Germinal center (tissue), 1 donor: Measurements from ENCODE around the gene PDIA2.
A peak's percentile ranks its signal among the peaks of the same experiment; 100 is the strongest.
"Not testable (repeated sequence)": the region's sequence is repeated elsewhere in the genome, so short reads cannot be mapped to it uniquely, and the experiment has no call there.

Experiments
- DNase-seq: peaks from one replicate; pipeline ENCODE4 v3.0.0; 2012; ENCODE audit warnings: mixed read lengths, low spot score

Gene PDIA2

GRCh38 chr16:301950-302349, 19.0 kb downstream of the PDIA2 start:
- no peak for DNase-seq

- DNase-seq: no peak
Observed at GRCh38 chr16:303760-304505, 21.0 kb downstream of the PDIA2 start.

DNA sequence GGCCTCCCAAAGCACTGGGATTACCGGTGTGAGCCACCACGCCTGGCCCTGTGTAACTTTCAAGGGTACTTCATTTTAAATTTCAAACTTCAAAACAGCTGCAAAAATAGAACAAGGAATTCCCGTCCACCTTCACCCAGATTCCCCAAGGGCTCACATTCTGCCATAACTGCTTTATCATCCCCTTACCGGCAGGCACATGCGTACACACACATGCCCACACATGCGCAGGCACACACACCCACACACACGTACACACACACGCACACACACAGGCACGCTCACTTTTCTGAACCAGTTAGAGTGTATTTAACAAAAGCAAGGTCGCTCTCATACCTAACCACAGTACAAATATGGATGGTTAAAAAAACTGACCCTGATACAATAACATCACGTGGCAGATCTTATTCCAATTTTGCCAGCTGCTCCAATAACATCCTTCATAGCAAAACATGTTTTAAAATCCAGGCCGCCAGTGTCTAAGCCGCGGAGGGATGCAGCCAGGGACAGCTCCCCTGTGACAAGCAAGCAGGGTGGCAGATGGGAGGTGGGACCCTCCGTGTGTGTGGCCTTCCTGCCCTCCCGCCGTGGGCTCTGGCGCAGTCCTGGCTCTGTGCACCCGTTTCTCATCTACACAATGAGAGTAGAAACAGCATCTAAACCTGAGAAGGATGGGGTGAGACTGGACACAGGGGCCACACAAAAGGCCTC, 23.1 kb downstream of the PDIA2 start:
- DNase-seq: no peak

GRCh38 chr16:306911-307370, 24.0 kb downstream of the PDIA2 start:
- DNase-seq: no peak

DNA sequence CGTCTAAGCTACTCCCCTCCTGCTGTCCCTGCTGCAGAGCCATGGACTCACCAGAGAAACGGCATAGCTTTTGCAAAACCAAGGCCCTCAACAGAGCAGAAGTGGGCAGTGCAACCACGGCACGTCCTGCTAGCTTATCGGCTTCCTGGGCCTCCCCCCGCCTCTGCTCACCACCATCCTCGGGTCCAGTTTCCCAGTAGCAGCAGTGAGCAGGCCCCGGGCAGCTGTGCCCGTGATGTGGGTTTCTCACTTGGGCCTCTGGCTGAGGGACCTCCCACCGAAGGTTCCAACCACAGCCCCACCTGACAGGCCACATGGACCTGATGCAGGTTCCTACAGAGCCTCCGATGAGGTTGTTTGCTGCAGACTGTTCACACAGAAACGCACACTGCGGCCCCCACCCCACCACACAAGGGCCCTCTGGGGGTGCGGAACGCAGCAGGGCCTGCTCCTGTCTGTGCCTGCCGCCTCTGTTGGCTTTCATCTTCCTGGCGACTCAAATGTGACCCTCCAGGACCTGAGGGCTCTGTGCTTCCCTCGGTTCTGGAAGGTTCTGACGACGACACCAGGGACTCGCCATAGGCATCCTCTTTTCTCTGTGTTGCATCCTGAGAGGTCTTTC, 24.8 kb downstream of the PDIA2 start:
- no peak for DNase-seq

DNA sequence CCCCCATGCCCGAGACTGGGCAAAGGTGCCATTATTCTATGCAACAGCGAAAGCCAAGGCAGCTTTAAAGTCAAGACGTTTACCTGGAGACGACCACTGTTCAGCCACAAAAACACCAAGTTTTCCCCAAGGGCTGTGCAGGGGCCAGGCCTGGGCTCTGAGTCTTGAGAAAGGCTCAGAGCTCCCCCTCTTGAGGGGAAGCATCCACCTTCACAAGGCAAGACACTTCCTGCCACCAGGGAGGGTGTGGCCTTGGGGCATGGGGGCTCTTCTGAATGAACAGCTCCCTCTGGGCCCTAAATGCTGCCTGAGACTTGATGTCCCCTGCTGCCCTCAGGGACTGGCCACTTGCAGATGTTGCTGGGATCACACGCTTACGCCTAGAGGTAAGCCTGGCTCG, 26.5 kb downstream of the PDIA2 start:
- no peak for DNase-seq

DNA sequence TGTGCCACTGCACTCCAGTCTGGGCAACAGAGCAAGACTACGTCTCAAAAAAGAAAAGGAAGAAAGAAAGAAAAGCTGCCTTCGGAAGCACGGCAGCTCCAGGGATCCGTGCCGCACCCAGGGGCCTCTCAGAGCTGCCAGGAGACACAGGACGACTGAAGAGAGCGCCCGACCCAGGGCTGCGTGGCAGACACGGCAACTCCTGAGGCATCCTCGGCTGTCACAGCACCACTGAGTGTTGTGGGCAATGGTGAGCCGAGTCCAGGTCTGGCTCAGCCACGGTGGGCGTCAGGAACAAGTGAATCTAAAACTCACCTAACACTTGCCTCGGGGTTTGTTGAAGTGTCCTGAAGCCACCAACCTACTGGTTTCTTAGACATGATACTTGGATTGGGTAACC, 28.8 kb downstream of the PDIA2 start:
- no peak for DNase-seq

DNA sequence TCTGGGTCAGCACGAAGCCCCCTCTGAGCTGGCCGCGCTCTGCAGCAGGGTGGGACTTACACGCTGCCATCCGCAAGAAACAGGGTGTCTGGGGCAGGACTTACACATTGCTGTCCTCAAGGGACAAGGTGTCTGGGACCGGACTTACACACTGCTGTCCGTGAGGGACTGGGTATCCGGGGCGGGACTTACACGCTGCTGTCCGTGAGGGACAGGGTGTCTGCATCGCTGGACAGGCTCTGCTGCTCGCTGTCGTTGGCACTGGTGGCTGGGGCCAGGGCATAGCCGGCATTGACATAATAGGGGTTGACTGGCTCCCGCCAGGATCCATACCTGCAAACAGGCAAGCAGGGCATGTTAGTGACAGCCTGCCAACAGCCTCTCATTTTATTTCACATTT, 31.4 kb downstream of the PDIA2 start:
- DNase-seq: no peak

GRCh38 chr16:314795-315299, 31.9 kb downstream of the PDIA2 start:
- no peak for DNase-seq

DNA sequence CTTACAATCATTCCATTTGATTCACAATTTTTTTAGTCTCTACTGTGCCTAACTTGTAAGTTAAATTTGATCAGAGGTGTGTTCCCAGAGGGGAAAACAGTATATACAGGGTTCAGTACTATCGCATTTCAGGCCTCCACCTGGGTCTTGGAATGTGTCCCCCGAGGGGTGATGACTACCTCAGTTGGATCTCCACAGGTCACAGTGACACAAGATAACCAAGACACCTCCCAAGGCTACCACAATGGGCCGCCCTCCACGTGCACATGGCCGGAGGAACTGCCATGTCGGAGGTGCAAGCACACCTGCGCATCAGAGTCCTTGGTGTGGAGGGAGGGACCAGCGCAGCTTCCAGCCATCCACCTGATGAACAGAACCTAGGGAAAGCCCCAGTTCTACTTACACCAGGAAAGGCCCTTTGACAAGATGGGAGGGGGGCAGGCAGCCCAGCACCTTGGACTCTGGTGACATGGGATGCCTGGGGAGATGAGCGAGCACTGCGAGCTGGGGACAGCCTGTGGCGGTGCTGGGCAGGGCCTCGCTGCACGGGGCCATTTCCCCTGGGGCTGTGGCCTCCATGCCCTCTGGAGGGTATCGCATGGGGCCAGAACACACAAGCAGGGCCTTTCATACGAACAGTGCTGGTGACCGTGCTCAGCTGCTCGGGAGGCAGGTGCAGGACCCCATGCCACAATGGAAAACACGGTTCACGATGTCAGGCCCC, 33.9 kb downstream of the PDIA2 start:
- DNase-seq: no peak

- no peak for DNase-seq
Observed at GRCh38 chr16:317583-317982, 34.6 kb downstream of the PDIA2 start.

DNA sequence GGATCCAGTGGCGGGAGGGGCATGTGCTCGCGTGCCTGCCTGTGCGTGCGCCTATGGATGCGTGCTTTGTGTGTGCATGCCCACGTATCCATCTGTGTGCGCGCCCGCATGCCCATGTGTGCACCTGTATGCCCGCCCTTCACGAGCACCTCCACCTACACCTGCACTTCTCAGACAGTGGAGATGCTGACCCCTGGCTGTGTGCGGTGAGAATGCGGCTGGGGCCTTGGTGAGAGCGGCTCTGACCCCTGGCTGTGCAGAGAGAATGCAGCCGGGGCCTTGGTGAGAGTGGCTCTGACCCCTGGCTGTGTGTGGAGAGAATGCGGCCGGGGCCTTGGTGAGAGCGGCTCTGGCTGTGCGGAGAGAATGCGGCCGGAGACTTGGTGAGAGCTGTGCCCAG, 35.7 kb downstream of the PDIA2 start:
- DNase-seq: no peak

DNA sequence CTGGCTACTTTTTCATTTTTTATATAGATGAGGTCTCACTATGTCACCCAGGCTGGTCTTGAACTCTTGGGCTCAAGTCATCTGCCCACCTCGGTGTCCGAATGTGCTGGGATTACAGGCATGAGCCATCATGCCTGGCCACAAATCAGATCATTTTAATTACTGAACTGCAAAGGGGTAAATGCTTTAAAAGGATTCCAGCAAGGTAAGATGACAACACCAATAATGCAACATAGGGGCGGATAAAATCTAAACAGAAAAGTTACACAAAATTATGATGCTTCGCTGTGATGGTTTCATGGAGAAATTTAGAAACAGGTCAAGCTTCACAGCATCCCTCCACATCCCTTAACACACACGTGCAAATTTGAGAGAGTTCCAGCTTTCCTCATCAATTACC, 37.2 kb downstream of the PDIA2 start:
- no peak for DNase-seq

DNA sequence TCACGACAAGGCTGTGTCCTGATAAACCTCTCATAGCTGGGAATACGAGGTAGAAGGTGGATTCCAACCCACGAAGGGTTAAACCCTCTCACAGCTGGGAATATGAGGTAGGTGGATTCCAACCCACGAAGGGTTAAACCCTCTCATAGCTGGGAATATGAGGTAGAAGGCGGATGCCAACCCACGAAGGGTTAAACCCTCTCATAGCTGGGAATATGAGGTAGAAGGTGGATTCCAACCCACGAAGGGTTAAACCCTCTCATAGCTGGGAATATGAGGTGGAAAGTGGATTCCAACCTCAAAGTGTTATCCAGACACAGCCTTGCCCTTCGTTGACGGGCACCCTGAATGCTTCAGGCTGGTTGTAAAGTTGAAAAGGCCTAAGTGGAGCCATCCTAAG, 38.6 kb downstream of the PDIA2 start:
- no peak for DNase-seq

DNA sequence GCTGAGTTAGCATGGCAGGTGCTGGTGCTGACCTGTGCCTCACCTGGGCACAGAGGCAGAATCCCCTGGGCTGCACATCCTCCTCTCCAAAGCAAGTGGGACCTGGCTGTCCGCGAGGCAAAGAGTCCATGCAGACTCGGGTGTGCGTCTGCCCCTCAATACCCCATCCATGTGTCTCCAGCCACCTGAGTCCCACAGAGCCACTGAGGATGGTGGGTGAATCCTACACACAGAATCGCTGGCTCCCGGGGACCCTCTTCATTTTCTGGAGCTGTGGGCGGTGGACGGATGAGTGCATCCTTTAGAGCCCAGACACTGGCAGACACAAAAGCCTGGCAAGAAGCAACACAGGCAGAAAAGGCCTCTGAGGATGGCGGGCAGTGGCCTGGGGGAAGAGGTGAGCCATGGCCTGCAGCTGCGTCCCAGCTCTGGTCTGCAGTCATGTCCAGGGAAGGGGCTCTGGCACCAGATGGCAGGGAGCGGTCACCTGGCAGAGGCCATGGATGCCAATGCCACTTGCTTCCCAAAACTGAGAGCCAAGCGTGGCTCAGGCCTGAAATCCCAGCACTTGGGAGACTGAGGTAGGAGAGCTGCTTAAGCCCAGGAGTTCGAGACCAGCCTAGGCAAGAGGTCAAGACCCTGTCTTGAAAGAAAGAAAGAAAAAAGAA, 39.6 kb downstream of the PDIA2 start:
- no peak for DNase-seq

DNA sequence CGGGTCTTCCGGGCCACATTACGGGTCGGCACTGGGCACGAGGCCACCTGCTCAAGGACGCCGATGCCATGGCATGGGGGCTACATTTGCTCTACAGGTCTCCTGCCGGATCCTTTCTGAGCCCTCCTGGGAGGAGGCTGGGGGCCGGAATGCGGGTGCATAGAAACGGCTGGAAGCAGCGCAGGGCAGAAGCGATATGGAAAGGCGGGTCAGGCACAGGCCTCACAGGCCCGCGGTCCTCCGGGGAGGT, 41.2 kb downstream of the PDIA2 start:
- DNase-seq: no peak

- DNase-seq: peak; percentile 53
Observed at GRCh38 chr16:324451-325334, 41.7 kb downstream of the PDIA2 start.

DNA sequence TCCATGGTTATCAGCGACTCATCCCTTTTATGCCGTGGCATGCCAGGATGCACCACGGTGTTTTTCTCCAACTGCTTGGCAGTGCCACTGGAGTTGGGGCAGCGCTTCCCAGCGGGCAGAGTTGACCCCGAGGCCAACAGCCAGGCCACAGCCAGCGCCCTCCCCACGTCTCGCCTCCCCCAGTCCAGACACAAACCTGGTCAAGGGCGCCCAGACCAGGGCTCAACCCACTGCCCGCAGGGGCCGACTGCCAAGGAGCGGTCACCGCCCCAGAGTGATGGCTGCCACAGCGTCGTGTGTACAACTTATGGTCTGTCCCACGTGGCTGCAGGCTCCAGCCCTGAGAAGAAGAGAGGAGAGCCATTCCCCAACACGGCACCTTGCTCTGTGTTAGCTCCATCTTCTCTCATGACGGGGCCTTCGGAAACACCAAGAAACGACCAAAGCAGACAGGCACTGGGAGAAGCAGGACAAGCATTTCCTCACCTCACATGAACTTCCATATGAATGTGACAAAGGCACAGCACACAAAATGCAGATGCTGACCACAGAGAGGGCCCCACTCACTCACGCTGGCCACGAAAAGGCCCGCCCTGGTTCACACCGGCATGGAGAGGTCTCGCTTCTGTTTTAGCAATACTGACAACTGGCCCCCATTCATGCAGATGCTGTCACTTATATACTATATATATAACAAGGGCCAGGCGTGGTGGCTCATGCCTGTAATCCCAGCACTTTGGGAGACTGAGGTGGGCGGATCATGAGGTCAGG, 42.6 kb downstream of the PDIA2 start:
- DNase-seq: no peak

DNA sequence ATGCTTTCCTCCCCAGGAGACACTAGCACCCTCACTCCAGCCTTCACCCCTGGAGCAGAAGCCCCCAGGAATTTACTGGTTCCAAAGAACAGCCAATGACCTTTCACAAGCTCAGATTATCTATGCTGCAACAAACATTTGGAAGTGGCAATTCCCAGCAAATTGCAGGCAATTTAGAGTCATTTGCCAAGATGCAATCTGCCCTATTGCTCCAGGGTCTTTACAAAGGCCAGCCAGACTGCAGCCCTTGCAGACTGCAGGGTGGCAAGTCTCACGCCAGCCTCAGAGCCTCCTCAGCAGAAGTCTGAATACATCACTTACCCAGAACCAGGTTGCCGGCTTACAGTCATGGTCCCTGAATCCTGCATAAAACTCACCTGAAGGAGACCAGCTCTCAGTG, 47.8 kb downstream of the PDIA2 start:
- DNase-seq: no peak

DNA sequence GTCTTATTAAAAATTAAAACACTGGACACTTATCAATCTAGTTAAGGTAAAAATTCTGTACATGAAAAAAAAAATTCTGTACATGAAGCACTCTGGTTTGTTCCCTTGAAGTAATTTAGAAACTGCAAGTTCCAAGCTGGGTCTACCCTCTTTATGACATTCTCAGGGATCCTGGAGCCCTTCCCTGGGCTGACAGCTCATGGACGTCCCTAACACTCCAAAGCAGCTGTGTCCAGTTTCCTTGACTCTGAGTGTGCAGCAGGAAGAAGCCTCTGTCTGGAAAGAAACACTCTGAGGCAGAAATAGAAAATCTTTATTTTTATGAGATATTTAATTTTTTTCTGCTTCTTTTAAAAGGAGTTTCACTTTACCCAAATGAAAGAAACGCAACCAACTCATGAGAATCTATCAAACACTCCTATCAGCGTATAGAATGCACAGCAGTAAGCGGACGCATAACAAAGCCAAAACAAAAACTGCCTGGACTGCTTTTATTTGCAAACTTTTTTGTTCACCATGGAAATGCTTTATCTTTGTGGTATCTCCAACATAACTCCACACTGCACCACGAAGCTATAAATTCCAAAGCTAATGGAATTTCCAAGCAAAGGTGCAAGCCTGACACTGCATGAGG, 48.3 kb downstream of the PDIA2 start:
- DNase-seq: not testable (repeated sequence)
